Measurements from ENCODE around the gene SRPK1. TPM values are rescaled to one million over a fixed set of nuclear protein-coding genes. Genes with fewer than 3 reads are reported as not detected.

The SRPK1 gene
- total RNA-seq, 2 experiments from 2014 or later: 75.6 to 109 TPM

DNA sequence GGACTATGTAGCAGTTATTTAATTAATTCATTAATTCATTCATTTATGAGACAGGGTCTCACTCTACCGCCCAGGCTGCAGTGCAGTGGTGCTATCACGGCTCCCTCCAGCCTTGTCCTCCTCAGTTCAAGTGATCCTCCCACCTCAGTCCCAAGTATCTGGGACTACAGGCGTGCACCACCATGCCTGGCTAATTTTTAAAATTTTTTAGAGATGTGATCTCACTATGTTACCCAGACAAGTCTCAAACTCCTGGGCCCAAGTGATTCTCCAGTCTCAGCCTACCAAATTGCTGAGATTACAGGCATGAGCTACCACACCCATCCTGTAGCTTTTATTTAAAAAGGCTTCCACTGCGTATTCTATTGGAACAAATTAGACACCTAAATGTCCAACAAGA is 23.4 kb downstream of the SRPK1 start:
- H3K4me2 ChIP-seq (ENCODE audit: low read length): no peak overlapping the region
- no peaks in the 10 kb centered on the region for H3K9me2 ChIP-seq (ENCODE audit: insufficient read depth, low read length)
- no peaks in the 10 kb centered on the region for H3K4me1 ChIP-seq (ENCODE audit: insufficient read depth, low read length, poor library complexity, severe bottlenecking)
- H2AFZ ChIP-seq (ENCODE audit: low read length): no peak overlapping the region
- H4K20me1 ChIP-seq (ENCODE audit: insufficient read depth, low read length): 0 out of 2 replicates have a peak, but pooled peaks cover 7% of the 10 kb centered on the region
- no peak for DNase-seq (ENCODE audit: low spot score)
- TF ChIP-seq, protein P1, sequence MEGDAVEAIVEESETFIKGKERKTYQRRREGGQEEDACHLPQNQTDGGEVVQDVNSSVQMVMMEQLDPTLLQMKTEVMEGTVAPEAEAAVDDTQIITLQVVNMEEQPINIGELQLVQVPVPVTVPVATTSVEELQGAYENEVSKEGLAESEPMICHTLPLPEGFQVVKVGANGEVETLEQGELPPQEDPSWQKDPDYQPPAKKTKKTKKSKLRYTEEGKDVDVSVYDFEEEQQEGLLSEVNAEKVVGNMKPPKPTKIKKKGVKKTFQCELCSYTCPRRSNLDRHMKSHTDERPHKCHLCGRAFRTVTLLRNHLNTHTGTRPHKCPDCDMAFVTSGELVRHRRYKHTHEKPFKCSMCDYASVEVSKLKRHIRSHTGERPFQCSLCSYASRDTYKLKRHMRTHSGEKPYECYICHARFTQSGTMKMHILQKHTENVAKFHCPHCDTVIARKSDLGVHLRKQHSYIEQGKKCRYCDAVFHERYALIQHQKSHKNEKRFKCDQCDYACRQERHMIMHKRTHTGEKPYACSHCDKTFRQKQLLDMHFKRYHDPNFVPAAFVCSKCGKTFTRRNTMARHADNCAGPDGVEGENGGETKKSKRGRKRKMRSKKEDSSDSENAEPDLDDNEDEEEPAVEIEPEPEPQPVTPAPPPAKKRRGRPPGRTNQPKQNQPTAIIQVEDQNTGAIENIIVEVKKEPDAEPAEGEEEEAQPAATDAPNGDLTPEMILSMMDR (conservative IDR thresholded peaks at IDR 0.05; ENCODE audit: low read length): no peak
- no peak for TF ChIP-seq EZH2phosphoT487 (IDR thresholded peaks at IDR 0.05; ENCODE audit: borderline replicate concordance, low read depth, low read length)
- H3K27ac ChIP-seq (ENCODE audit: low read depth, low read length, poor library complexity, severe bottlenecking): no peak overlapping the region
- CTCF ChIA-PET (ENCODE audit: unreplicated experiment): no interaction called here
- no peak overlapping the region for H3K4me3 ChIP-seq (ENCODE audit: low read depth, low read length, poor library complexity, severe bottlenecking)
- POLR2A ChIA-PET: interaction anchor here (1.2 kb wide), 1 partner anchor 11 kb away, joined by 7 read pairs; no protein-coding TSS in a partner anchor
- intact Hi-C loops (cut with micrococcal nuclease; ENCODE audit: unreplicated experiment): no loop called here
- H3K79me2 ChIP-seq (ENCODE audit: insufficient read depth, low read depth, low read length): peaks cover 91% of the 10 kb centered on the region
- H3K9me3 ChIP-seq (ENCODE audit: low read length): no peaks in the 10 kb centered on the region
- H3K36me3 ChIP-seq (ENCODE audit: insufficient read depth, low read length): peaks cover 82% of the 10 kb centered on the region
- no TSS peak for BruUV-seq (replicated peaks)

DNA sequence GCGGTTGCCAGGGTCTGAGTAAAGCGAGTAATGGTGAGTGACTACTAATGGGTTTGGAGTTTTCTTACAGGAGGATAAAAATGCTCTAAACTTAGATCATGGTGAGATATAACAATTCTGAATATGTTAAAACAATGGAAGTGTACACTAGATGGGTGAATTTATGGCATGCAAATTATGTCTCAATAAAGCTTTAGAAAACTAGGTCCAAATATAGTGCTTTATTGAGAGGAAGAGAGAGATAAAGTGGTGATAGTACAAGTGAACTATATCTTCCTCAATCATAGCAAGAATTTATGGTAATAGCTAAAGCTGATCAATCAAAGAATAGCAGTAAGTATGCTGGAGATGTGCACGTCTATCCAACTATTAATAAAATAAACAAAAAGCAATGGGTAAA is 23.9 kb downstream of the SRPK1 start:
- no TSS peak for BruUV-seq (replicated peaks)
- H3K9me3 ChIP-seq (ENCODE audit: low read length): no peaks in the 10 kb centered on the region
- no peaks in the 10 kb centered on the region for H3K9me2 ChIP-seq (ENCODE audit: insufficient read depth, low read length)
- H3K4me2 ChIP-seq (ENCODE audit: low read length): no peak overlapping the region
- DNase-seq (ENCODE audit: low spot score): no peak
- H4K20me1 ChIP-seq (ENCODE audit: insufficient read depth, low read length): 0 out of 2 replicates have a peak, but pooled peaks cover 7% of the 10 kb centered on the region
- TF ChIP-seq, protein P1 (conservative IDR thresholded peaks at IDR 0.05; ENCODE audit: low read length): no peak
- no peak for TF ChIP-seq EZH2phosphoT487 (IDR thresholded peaks at IDR 0.05; ENCODE audit: borderline replicate concordance, low read depth, low read length)
- intact Hi-C loops (cut with micrococcal nuclease; ENCODE audit: unreplicated experiment): no loop called here
- no peaks in the 10 kb centered on the region for H3K4me1 ChIP-seq (ENCODE audit: insufficient read depth, low read length, poor library complexity, severe bottlenecking)
- H3K79me2 ChIP-seq (ENCODE audit: insufficient read depth, low read depth, low read length): peaks cover 91% of the 10 kb centered on the region
- peaks cover 83% of the 10 kb centered on the region for H3K36me3 ChIP-seq (ENCODE audit: insufficient read depth, low read length)
- H2AFZ ChIP-seq (ENCODE audit: low read length): no peak overlapping the region
- no peak overlapping the region for H3K27ac ChIP-seq (ENCODE audit: low read depth, low read length, poor library complexity, severe bottlenecking)
- ChIA-PET POLR2A (no interaction called here), CTCF (ENCODE audit: unreplicated experiment) (no interaction called here)
- H3K4me3 ChIP-seq (ENCODE audit: low read depth, low read length, poor library complexity, severe bottlenecking): no peak overlapping the region

DNA sequence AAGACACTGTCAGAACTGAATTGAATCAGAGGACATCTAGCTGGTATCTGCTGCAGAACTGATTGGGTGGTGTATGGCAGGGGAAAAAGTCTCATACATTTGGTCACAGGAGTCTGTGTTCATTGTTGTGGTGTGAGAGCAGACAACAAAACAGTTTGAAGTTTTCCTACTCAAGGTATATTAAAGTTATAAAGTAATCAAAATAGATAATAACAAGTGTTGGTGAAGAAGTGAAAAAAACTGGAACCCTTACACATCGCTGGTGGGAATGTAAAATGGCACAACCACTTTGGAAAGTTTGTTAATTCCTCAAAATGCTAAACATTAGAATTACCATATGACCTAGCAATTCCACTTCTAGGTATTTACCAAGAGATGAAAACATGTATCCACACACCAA is 24.7 kb downstream of the SRPK1 start:
- Histone ChIP-seq H3K79me2 (ENCODE audit: insufficient read depth, low read depth, low read length) (peaks cover 89% of the 10 kb centered on the region), H3K36me3 (ENCODE audit: insufficient read depth, low read length) (peaks cover 80% of the 10 kb centered on the region), H4K20me1 (ENCODE audit: insufficient read depth, low read length) (0 out of 2 replicates have a peak, but pooled peaks cover 7% of the 10 kb centered on the region), H3K4me1 (ENCODE audit: insufficient read depth, low read length, poor library complexity, severe bottlenecking) (no peaks in the 10 kb centered on the region), H2AFZ (ENCODE audit: low read length) (no peak overlapping the region), H3K4me2 (ENCODE audit: low read length) (no peak overlapping the region), H3K4me3 (ENCODE audit: low read depth, low read length, poor library complexity, severe bottlenecking) (no peak overlapping the region), H3K27ac (ENCODE audit: low read depth, low read length, poor library complexity, severe bottlenecking) (no peak overlapping the region), H3K9me2 (ENCODE audit: insufficient read depth, low read length) (no peaks in the 10 kb centered on the region), H3K9me3 (ENCODE audit: low read length) (no peaks in the 10 kb centered on the region)
- POLR2A ChIA-PET: interaction anchor here (0.9 kb wide), 1 partner anchor 9 kb away, joined by 3 read pairs; no protein-coding TSS in a partner anchor
- TF ChIP-seq, protein P1 (conservative IDR thresholded peaks at IDR 0.05; ENCODE audit: low read length): no peak
- TF ChIP-seq EZH2phosphoT487 (IDR thresholded peaks at IDR 0.05; ENCODE audit: borderline replicate concordance, low read depth, low read length): no peak
- CTCF ChIA-PET (ENCODE audit: unreplicated experiment): no interaction called here
- no TSS peak for BruUV-seq (replicated peaks)
- DNase-seq (ENCODE audit: low spot score): no peak
- intact Hi-C loops (cut with micrococcal nuclease; ENCODE audit: unreplicated experiment): no loop called here

All from OCI-LY7 (cell line).